ENCODE results near the gene ATP8A1.

The ATP8A1 gene

DNA sequence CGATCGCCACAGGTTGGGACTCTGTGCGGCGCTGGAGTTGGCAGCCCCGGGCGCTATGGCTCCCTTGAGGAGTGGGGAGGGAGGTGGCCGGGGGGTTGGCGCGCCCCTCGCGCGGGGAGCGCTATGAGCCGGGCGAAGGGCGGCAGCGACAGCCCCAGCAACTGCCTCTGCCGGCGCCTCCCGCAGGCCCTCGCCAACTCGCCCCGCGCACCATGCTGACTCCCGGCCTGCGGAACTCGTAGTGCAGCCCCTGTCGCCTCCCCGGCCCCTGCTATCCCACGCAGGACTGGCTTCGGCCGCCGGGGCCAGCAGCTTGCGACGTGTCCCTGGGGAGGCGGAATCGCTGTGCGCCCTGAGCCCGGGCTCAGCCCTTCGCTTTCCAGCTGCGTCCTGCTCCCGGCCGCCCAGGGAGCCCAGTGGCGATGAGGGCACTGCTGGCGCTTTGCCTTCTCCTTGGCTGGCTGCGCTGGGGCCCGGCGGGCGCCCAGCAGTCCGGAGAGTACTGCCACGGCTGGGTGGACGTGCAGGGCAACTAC is 259.2 kb downstream of the ATP8A1 start:
- DNase-seq (ENCODE audit: low read depth, low spot score), result no peak
- POLR2A ChIA-PET, result no interaction called here

DNA sequence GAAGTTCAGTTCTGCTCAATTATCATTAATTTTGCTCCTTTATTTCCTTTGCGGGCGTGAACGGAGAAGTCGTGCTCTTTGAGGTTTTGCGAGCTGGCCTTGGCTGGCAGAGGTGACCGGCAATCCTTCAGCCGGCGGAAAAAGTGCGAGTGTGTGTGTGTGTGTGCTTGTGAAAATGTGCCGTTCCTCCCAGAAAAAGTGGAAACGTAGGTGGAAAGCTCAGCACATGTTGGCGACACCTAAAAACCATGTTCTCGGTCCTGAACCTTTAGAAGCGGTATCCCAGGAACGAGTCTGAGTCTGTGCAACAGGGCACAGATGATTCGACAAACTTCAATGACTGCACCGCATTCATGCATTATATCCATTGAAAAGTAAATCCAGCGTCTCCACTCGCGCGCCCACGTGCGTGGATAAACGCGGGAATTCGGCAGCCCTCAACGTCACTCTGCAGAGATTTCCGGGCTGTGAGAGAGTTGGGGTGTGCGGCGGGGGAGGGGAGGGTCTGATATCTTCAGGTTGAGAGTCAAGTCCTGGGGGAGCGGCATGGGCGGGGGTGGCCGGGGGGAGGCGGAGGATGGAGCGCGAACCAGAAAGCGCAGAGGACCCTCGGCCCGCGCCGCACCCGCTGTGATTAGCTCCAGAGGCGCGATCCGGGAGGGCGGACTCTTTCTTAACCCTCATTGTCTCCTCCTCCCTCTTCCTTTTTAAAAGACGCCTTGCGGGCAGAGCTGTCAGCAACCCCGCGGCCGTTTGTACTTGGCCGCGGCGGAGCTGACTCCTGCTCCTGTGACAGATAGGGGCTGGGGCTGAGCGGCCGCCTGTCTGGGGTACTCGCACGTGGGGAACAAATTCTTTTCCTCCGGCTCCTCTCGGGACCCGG is 259.9 kb downstream of the ATP8A1 start, which contains the start of gene SHISA3:
TSS of gene SHISA3 (plus strand) at position 737 of the 883 bp plus-strand sequence. CDS start 569 bp downstream, outside the sequence.
- no peak for DNase-seq (ENCODE audit: low read depth, low spot score)
- TF ChIP-seq, protein P1, sequence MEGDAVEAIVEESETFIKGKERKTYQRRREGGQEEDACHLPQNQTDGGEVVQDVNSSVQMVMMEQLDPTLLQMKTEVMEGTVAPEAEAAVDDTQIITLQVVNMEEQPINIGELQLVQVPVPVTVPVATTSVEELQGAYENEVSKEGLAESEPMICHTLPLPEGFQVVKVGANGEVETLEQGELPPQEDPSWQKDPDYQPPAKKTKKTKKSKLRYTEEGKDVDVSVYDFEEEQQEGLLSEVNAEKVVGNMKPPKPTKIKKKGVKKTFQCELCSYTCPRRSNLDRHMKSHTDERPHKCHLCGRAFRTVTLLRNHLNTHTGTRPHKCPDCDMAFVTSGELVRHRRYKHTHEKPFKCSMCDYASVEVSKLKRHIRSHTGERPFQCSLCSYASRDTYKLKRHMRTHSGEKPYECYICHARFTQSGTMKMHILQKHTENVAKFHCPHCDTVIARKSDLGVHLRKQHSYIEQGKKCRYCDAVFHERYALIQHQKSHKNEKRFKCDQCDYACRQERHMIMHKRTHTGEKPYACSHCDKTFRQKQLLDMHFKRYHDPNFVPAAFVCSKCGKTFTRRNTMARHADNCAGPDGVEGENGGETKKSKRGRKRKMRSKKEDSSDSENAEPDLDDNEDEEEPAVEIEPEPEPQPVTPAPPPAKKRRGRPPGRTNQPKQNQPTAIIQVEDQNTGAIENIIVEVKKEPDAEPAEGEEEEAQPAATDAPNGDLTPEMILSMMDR (IDR thresholded peaks at IDR 0.05; ENCODE audit: insufficient read depth, low read length, missing control alignments), result no peak
- ChIA-PET CTCF (no interaction called here), POLR2A (no interaction called here)
- peak within 1 kb of the TSS; percentile 32 for H3K4me3 ChIP-seq (ENCODE audit: low read depth, low read length)

More for the DNA sequence above, 259.2 kb downstream of the ATP8A1 start:
- H3K4me3 ChIP-seq (ENCODE audit: low read depth, low read length), result peak overlapping the region; percentile 32
- CTCF ChIA-PET, result no interaction called here
- TF ChIP-seq, protein P1 (IDR thresholded peaks at IDR 0.05; ENCODE audit: insufficient read depth, low read length, missing control alignments), result no peak

DNA sequence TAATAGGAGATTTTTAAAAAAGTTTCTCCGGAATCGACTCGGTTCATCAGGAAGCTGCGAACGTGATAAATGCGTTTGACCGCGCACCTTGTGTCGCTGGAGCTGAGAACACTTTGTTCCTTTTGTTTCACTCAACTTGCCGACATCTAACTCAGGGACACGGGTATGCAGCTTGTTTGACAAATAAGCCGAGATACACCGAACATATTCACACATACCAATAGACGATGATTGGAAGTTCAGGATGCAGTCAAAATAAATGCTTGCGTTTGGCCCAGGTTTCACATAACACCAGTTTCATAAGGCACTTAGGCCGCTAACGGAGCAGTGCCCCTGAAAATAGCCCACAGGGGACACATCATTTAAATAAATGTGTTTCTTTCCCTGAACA is 260.5 kb downstream of the ATP8A1 start:
- DNase-seq (ENCODE audit: low read depth, low spot score), result no peak
- H3K4me3 ChIP-seq (ENCODE audit: low read depth, low read length), result no peak overlapping the region
- TF ChIP-seq, protein P1 (IDR thresholded peaks at IDR 0.05; ENCODE audit: insufficient read depth, low read length, missing control alignments), result no peak
- POLR2A ChIA-PET, result no interaction called here
- CTCF ChIA-PET, result no interaction called here

DNA sequence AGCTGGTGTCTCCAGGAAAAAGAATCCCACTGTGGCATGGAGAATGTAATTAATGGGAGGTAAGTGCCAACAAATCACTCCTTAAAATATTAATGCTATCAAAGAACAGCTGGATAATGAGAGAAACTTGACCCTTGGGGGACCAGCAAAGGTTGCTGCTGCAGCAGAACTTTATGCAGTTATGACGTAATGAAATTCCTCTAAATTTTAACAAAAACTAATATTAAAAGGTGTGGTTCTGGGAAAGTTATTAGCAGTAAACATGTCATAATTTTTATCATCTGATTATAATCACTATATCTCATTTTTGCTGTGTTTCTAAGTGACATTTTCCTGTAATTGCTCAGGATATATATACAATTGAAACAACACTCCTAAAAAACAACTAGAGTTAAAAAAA is 261.3 kb downstream of the ATP8A1 start:
- CTCF ChIA-PET, result no interaction called here
- TF ChIP-seq, protein P1 (IDR thresholded peaks at IDR 0.05; ENCODE audit: insufficient read depth, low read length, missing control alignments), result no peak
- POLR2A ChIA-PET, result no interaction called here

DNA sequence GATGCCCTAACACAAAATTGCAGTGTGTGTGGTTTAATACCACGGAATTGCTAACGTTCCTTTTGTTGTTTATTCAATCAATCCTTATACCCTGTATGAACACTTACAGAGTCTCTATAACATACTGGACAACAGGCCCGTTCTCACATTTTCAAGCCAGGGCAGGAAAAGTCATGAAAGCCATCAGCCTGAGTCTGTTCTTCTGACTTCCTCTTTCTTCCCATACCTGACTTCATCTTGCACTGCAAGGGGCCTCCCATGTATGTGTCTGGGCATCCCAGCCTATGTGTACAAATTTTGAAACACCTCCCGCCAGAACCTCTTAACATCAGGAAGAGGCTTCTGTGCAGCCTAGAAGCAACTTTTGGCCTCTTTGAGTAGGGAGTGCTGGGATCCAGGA is 264.5 kb downstream of the ATP8A1 start:
- TF ChIP-seq, protein P1 (IDR thresholded peaks at IDR 0.05; ENCODE audit: insufficient read depth, low read length, missing control alignments), result no peak
- no peak for DNase-seq (ENCODE audit: low read depth, low spot score)
- CTCF ChIA-PET, result no interaction called here
- no peak overlapping the region for H3K4me3 ChIP-seq (ENCODE audit: low read depth, low read length)
- POLR2A ChIA-PET, result no interaction called here

More for the DNA sequence above, 261.3 kb downstream of the ATP8A1 start:
- H3K4me3 ChIP-seq (ENCODE audit: low read depth, low read length), result no peak overlapping the region
- no peak for DNase-seq (ENCODE audit: low read depth, low spot score)

DNA sequence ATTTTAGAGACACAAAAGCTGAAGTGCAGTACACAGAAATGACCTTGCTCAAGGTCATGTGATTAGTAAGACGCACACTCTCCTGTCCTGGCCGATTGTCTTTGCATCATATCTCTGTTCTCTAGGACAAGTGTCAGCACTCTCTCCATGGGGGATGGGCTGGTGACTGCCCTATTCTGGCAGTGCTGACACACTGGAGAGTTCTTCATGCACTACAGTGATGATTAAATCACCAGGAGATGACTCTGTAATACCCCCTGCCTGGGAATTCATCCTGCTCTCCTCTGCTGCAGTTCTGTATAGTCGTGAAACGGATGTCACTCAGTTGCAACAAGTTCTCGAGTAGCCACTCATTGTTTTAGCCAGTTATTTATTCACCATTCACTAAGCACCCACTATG is 264.9 kb downstream of the ATP8A1 start:
- no peak for DNase-seq (ENCODE audit: low read depth, low spot score)
- no peak overlapping the region for H3K4me3 ChIP-seq (ENCODE audit: low read depth, low read length)
- ChIA-PET CTCF (no interaction called here), POLR2A (no interaction called here)
- TF ChIP-seq, protein P1 (IDR thresholded peaks at IDR 0.05; ENCODE audit: insufficient read depth, low read length, missing control alignments), result no peak
